Stimulated activated naive CD4-positive, alpha-beta T cell (primary cell): ENCODE data around the gene TNS3.

Experiments used
- DNase-seq, 6 experiments: peaks; one replicate each; lab custom pipeline; 2025; lab: John Stamatoyannopoulos, UW

TNS3 gene

DNA sequence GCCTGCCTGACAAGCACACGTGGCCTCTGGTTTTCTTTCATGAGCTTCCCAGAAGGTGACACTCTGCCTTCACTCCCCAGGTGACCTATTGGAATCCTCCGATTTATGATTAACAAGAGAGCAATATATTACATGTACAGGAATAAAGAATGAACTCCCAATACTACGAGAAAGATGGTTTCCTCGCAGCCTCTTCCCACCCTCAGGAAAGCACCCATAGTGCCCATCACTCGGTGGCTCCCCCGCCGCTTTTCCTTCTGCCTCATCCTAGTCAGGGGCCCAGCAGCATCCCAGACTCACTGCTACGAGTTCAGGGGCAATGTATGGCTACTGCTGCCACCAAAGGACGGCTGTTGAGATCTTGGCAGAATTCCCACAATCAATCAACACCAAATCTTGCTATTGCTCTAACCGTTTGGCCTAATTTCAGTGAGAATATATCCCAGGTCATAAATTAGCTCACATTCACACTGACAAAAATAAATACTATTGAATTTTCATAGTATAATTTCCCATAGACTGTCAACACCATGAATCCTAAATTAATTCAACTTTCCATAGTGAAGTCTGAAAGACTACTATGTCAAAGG, 196.3 kb downstream of the TNS3 start:
- no peak for DNase-seq

GRCh38 chr7:47384755-47385535, 197.0 kb downstream of the TNS3 start:
- DNase-seq = no peak

- DNase-seq = no peak
Observed at GRCh38 chr7:47383696-47384445, 198.0 kb downstream of the TNS3 start.

- no peak for DNase-seq
Observed at GRCh38 chr7:47383072-47383471, 198.8 kb downstream of the TNS3 start.

DNA sequence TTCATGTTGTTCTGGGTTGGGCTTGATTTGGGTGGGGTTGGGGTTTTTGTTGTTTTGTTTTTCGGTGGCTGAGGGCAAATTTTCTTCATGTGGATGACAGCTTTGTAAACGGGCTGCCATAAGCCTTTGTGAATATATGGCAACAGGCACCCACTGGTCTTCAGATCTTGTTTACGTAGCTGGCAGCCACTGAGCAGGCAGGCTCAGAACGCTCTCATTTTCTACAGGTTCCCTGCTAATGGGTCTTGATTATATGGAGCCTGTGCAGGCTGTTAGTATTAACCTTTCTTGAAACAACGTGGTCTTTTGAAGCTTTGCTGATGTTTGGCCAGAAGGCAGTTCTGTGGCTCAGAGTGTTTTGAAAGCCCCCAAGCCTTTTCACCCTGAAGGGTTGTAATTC, 199.7 kb downstream of the TNS3 start:
- no peak for DNase-seq

DNA sequence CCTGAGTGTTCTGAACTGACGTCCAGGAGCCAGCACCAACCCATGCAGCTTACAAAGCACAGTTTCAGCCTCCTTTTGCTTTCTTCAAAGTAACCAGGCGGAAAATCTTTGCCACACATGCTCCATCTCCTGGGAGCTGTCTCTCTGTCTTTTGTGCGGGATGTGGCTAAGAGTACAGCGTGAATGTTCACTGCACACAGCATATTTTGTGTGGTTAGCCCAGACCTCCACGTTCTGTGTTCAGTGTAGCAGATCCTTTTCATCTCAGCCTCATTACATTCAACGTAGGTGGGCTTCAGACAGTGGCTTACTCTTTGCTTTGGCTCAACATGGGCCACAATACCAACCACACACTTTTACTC, 200.8 kb downstream of the TNS3 start:
- DNase-seq = no peak

GRCh38 chr7:47380325-47381133, 201.4 kb downstream of the TNS3 start:
- no peak for DNase-seq

DNA sequence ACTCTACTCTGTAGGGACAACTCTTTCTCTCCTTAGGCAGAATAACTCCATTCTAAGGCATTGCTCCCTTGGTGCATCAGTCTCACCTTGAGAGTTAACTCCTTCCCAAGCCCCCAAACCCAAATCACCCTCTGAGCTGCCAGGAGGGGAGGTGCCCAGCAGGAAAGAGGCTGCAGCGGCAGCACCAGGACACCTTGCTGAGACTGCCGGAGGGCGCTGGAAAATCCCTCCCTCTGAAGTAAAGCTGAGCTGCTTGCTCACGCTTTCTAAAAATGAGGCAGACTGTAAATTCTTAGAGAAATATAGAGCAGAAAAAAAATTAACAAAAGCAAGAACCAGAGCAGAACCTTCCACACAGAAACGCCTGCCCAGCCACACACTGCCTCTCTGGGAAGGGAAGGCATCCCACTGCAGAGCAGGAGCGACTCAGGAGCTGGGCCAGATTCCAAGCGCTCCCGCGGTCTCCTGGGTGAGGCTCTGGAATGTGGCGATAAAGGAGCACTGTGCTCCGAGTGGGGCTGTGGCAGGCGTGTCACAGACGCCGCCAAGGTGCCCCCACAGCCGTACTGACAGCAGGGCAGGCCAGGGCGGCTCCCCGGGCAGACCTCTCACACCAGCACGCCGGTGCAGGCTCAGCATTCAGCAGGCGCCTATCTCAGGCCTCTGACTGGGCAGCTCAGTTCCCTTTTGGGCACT, 202.1 kb downstream of the TNS3 start:
- DNase-seq = no peak

- DNase-seq = no peak
Observed at GRCh38 chr7:47378728-47379395, 203.0 kb downstream of the TNS3 start.

GRCh38 chr7:47377741-47378140, 204.2 kb downstream of the TNS3 start:
- DNase-seq = no peak

GRCh38 chr7:47376991-47377616, 204.8 kb downstream of the TNS3 start:
- no peak for DNase-seq

GRCh38 chr7:47375121-47375938, 206.6 kb downstream of the TNS3 start:
- no peak for DNase-seq

GRCh38 chr7:47374538-47374937, 207.4 kb downstream of the TNS3 start:
- DNase-seq = no peak

- DNase-seq = no peak
Observed at GRCh38 chr7:47373871-47374451, 207.9 kb downstream of the TNS3 start.

GRCh38 chr7:47371733-47372368, 210.1 kb downstream of the TNS3 start:
- DNase-seq = no peak

DNA sequence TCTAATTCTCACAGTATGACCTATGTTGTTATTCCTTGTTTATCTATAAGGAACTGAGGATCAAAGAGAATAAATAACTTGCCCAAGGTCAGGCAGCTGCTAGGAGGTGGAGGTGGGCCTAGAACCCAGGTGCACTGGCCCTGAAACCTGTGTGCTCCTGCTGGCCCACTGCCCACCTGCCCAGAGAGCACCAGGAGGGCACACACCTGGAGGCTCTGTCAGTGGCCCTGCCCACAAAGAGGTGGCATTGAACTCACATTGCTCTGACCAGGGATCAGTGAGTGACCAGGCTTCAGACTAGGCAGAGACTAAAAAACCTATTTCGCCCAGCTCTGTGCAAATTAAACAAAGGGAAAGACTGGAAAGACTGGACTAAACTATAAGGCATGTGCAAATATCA, 210.6 kb downstream of the TNS3 start:
- no peak for DNase-seq

- DNase-seq = no peak
Observed at GRCh38 chr7:47370461-47371042, 211.4 kb downstream of the TNS3 start.

DNA sequence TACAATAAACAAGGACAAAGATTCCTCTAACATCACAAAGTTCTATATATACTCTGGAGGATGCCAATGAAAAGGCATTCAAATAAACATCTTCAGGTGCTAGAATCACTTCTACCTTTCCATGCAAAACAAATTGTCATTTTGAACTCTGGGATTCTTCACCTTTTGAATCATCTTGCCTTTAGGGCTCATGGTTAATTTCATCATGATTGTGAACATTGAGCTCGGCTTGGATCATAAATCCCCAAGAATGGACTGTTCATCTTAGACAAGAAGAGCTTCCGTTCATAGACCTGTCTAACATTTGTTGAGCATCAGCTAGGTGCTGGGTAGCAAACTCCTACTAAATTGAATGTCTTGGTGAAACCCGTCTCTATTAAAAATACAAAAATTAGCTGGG, 212.2 kb downstream of the TNS3 start:
- DNase-seq = no peak
